B cell (primary cell): ENCODE measurements around the gene CHRNA7. TPM values are rescaled to one million over a fixed set of nuclear protein-coding genes. Genes with fewer than 3 reads are reported as not detected.

Experiments
- ATAC-seq: fragments of 200-7000 bp; cut with Tn5 transposase; one replicate; pipeline ENCODE4 v1.10.0; 2021; ENCODE audit warnings: low read depth, mild to moderate bottlenecking, moderate number of reproducible peaks, moderate library complexity
- CTCF ChIA-PET: fragments of 350-600 bp; sonication (Branson Sonifier 250); formaldehyde crosslinking; loops from one replicate; lab custom pipeline; 2021; ENCODE audit warnings: antibody characterized with exemption, inconsistent platforms; lab: Charles Lee
- POLR2A ChIA-PET: fragments of 350-600 bp; sonication (Branson Sonifier 250); formaldehyde crosslinking; loops from one replicate; lab custom pipeline; 2021; ENCODE audit warnings: antibody characterized with exemption; lab: Charles Lee
- DNase-seq: peaks from one replicate; pipeline ENCODE4 v3.0.0; 2013
- H2AFZ ChIP-seq: 2 replicates; pipeline ENCODE4 v1.6.1; 2012; ENCODE audit warnings: mild to moderate bottlenecking, low read depth, low read length; ENCODE audit not compliant: insufficient read depth, poor library complexity, severe bottlenecking
- H3K27ac ChIP-seq, 2 donors: 1 replicate in 1 of 2; 2 replicates in 1 of 2; pipeline ENCODE4 v1.5.1; 2012 to 2013; ENCODE audit warnings: low read length in 2 of 2, mild to moderate bottlenecking in 2 of 2, moderate library complexity in 1 of 2
- H3K27me3 ChIP-seq, 4 experiments: fragments of 200-600 bp in 1 of 4; sonication (generic) in 1 of 4; replicated peaks in 1 of 4; 1 replicate in 2 of 4; 2 replicates in 2 of 4; pipeline versions ENCODE4 v1.6.1 to v1.7.0; 2013 to 2016; ENCODE audit warnings: low read length in 3 of 4, mild to moderate bottlenecking in 2 of 4, mixed read lengths in 1 of 4, moderate library complexity in 1 of 4; ENCODE audit not compliant: insufficient read depth in 4 of 4, control insufficient read depth in 3 of 4; ENCODE audit errors: control extremely low read depth in 1 of 4
- H3K36me3 ChIP-seq, 2 experiments: replicated peaks in 1 of 2; 1 replicate in 1 of 2; 2 replicates in 1 of 2; pipeline versions ENCODE4 v1.6.1 to v1.7.1; 2013; ENCODE audit warnings: low read length in 1 of 2; ENCODE audit not compliant: insufficient read depth in 2 of 2, control insufficient read depth in 1 of 2; ENCODE audit errors: control extremely low read depth in 1 of 2, extremely low read depth in 1 of 2
- H3K4me1 ChIP-seq, 2 donors: fragments of 200-600 bp in 1 of 2; sonication (generic) in 1 of 2; 1 replicate in 1 of 2; 2 replicates in 1 of 2; pipeline versions ENCODE4 v1.5.1 to v1.6.1; 2013 to 2017; ENCODE audit warnings: low read length in 2 of 2; ENCODE audit not compliant: control insufficient read depth in 2 of 2, insufficient read depth in 2 of 2
- H3K4me2 ChIP-seq: replicated peaks from 2 replicates; pipeline ENCODE3; 2012; ENCODE audit warnings: mild to moderate bottlenecking, low read depth, low read length; ENCODE audit not compliant: poor library complexity, severe bottlenecking
- H3K4me3 ChIP-seq, 5 experiments: fragments of 200-600 bp in 1 of 5; sonication (generic) in 1 of 5; 1 replicate in 3 of 5; 2 replicates in 2 of 5; pipeline versions ENCODE4 v1.5.1 to v1.7.0; 2011 to 2016; ENCODE audit warnings: low read length in 4 of 5, mild to moderate bottlenecking in 4 of 5, low read depth in 2 of 5, control low read depth in 1 of 5, moderate library complexity in 1 of 5; ENCODE audit not compliant: insufficient read depth in 1 of 5; ENCODE audit errors: control extremely low read depth in 1 of 5, extremely low read depth in 1 of 5
- H3K79me2 ChIP-seq: fragments of 200-600 bp; sonication (generic); one replicate; pipeline ENCODE4 v1.6.0; 2016; ENCODE audit warnings: low read length; ENCODE audit not compliant: control insufficient read depth, insufficient read depth
- H3K9ac ChIP-seq: fragments of 200-600 bp; sonication (generic); 2 replicates; pipeline ENCODE4 v1.6.1; 2017; ENCODE audit warnings: mild to moderate bottlenecking, low read length, moderate library complexity
- H3K9me3 ChIP-seq, 3 donors: one replicate each; pipeline versions ENCODE4 v1.6.1 to v1.7.1; 2013; ENCODE audit warnings: low read length in 2 of 3; ENCODE audit not compliant: control insufficient read depth in 2 of 3, insufficient read depth in 1 of 3; ENCODE audit errors: control extremely low read depth in 1 of 3
- H4K20me1 ChIP-seq: 2 replicates; pipeline ENCODE4 v1.6.0; 2012; ENCODE audit warnings: mild to moderate bottlenecking, low read length; ENCODE audit not compliant: insufficient read depth, control insufficient read depth, poor library complexity, severe bottlenecking
- H3K27ac Mint-ChIP-seq: one replicate; pipeline ENCODE4 v1.8.0; 2021; ENCODE audit warnings: mixed read lengths
- H3K27me3 Mint-ChIP-seq: one replicate; pipeline ENCODE4 v1.8.0; 2021; ENCODE audit warnings: mixed read lengths
- H3K4me1 Mint-ChIP-seq: one replicate; pipeline ENCODE4 v1.8.0; 2021; ENCODE audit warnings: mixed read lengths
- H3K4me3 Mint-ChIP-seq: one replicate; pipeline ENCODE4 v1.8.0; 2021; ENCODE audit warnings: mixed read lengths
- H3K9me3 Mint-ChIP-seq: one replicate; pipeline ENCODE4 v1.8.0; 2022; ENCODE audit warnings: mixed read lengths; ENCODE audit not compliant: insufficient read depth
- CTCF ChIP-seq: fragments of 200-600 bp; IDR thresholded peaks from one replicate; pipeline ENCODE4 v1.8.0; 2022; ENCODE audit warnings: antibody characterized with exemption, mild to moderate bottlenecking
- EZH2 ChIP-seq: IDR thresholded peaks from 2 replicates; pipeline ENCODE4 v1.6.1; 2012; ENCODE audit warnings: borderline replicate concordance, low read depth, mild to moderate bottlenecking, moderate library complexity, low read length; ENCODE audit not compliant: insufficient read depth, poor library complexity, severe bottlenecking
- WGBS: methylation state at CpG from one replicate; pipeline ENCODE4 v1.1.5; 2013; ENCODE audit warnings: missing lambda C conversion rate; ENCODE audit not compliant: insufficient coverage; 5-methylcytosine and 5-hydroxymethylcytosine counted together
- intact Hi-C: fragments of 100-400 bp; cut with micrococcal nuclease; formaldehyde crosslinking; loops from one replicate; pipeline ENCODE4 v1.10.0; 2022
- polyA plus RNA-seq: library from polyadenylated mRNA; depleted of rRNA; stranded (reverse); fragments of >200 nt; gene quantifications from 2 replicates; pipeline ENCODE4 v1.2.3, GENCODE V29; 2012
- total RNA-seq, 2 donors: library from RNA; stranded (reverse); fragments of 120-200 nt in 1 of 2; gene quantifications; 1 replicate in 1 of 2; 2 replicates in 1 of 2; pipeline versions ENCODE4 v1.2.3 to v1.2.4, GENCODE V29; 2013 to 2022

CHRNA7 gene
- total and polyA plus RNA-seq, 2 donors (not counting 1 experiment from before 2014, with no cell fraction given), result 0.16 TPM; not detected in 1

GRCh38 chr15:32041294-32041693, 11.0 kb downstream of the CHRNA7 start:
- intact Hi-C loops, result no loop called here
- ATAC-seq, result no peak
- H3K4me2 ChIP-seq, result no peak overlapping the region
- Mint-ChIP-seq H3K9me3 (no peaks in the 10 kb centered on the region), H3K4me1 (no peaks in the 10 kb centered on the region), H3K4me3 (no peak overlapping the region), H3K27me3 (peaks cover 11% of the 10 kb centered on the region), H3K27ac (no peak overlapping the region)
- no peaks in the 10 kb centered on the region for H4K20me1 ChIP-seq
- no peak overlapping the region for H2AFZ ChIP-seq
- H3K4me1 ChIP-seq, result no peaks in the 10 kb centered on the region
- ChIA-PET POLR2A (no interaction called here), CTCF (no interaction called here)
- no peaks in the 10 kb centered on the region for H3K9me3 ChIP-seq
- H3K27me3 ChIP-seq, result no peaks in the 10 kb centered on the region
- TF ChIP-seq CTCF, result no peak
- no peak for TF ChIP-seq EZH2
- no peaks in the 10 kb centered on the region for H3K36me3 ChIP-seq
- H3K79me2 ChIP-seq, result no peaks in the 10 kb centered on the region
- DNase-seq, result no peak
- no peak overlapping the region for H3K4me3 ChIP-seq
- WGBS, result 97% methylated on average over 6 of the region's 7 CpGs
- no peak overlapping the region for H3K9ac ChIP-seq
- no peak overlapping the region for H3K27ac ChIP-seq

GRCh38 chr15:32042269-32042972, 12.1 kb downstream of the CHRNA7 start:
- H3K9ac ChIP-seq, result no peak overlapping the region
- POLR2A ChIA-PET, result no interaction called here
- H3K4me1 Mint-ChIP-seq, result no peaks in the 10 kb centered on the region
- H3K27ac Mint-ChIP-seq, result no peak overlapping the region
- H3K4me1 ChIP-seq, result no peaks in the 10 kb centered on the region
- H4K20me1 ChIP-seq, result no peaks in the 10 kb centered on the region
- no peak overlapping the region for H3K4me3 Mint-ChIP-seq
- H3K9me3 Mint-ChIP-seq, result no peaks in the 10 kb centered on the region
- H3K36me3 ChIP-seq, result no peaks in the 10 kb centered on the region
- no peak overlapping the region for H3K4me2 ChIP-seq
- ATAC-seq (no peak), DNase-seq (no peak)
- TF ChIP-seq CTCF, result no peak
- no peak for TF ChIP-seq EZH2
- H3K79me2 ChIP-seq, result no peaks in the 10 kb centered on the region
- intact Hi-C loops, result no loop called here
- no peaks in the 10 kb centered on the region for H3K9me3 ChIP-seq
- CTCF ChIA-PET, result no interaction called here
- no peaks in the 10 kb centered on the region for H3K27me3 ChIP-seq
- no CpG with 5 or more reads among the region's 1 CpG for WGBS
- H3K27ac ChIP-seq, result no peak overlapping the region
- H2AFZ ChIP-seq, result no peak overlapping the region
- peaks cover 11% of the 10 kb centered on the region for H3K27me3 Mint-ChIP-seq
- no peak overlapping the region for H3K4me3 ChIP-seq
